ENCODE results near the gene LCOR. TPM values are rescaled to one million over a fixed set of nuclear protein-coding genes. Genes with fewer than 3 reads are reported as not detected.

LCOR gene
- total RNA-seq, 2 experiments from 2014 or later, result 33.8 to 38.7 TPM

- no peak for ATAC-seq (ENCODE audit: low read depth)
Measured at GRCh38 chr10:97013983-97014382, 181.9 kb downstream of the LCOR start.

GRCh38 chr10:97015240-97015639 lies 183.1 kb downstream of the LCOR start:
- H3K27me3 Mint-ChIP-seq, result no peaks in the 10 kb centered on the region
- H3K4me3 Mint-ChIP-seq, result no peak overlapping the region
- H3K27ac Mint-ChIP-seq, result peak overlapping the region; percentile 3
- peaks cover 20% of the 10 kb centered on the region for H3K4me1 Mint-ChIP-seq
- no peak for DNase-seq
- POLR2A ChIA-PET, result no interaction called here
- no peak for ATAC-seq (ENCODE audit: low read depth)
- no peaks in the 10 kb centered on the region for H3K9me3 Mint-ChIP-seq
- H3K36me3 Mint-ChIP-seq, result peaks cover 1% of the 10 kb centered on the region

More at GRCh38 chr10:97013983-97014382, 181.9 kb downstream of the LCOR start:
- Mint-ChIP-seq H3K4me3 (no peak overlapping the region), H3K27me3 (peaks cover 3% of the 10 kb centered on the region), H3K9me3 (no peaks in the 10 kb centered on the region), H3K27ac (peak overlapping the region; percentile 70), H3K36me3 (peaks cover 1% of the 10 kb centered on the region), H3K4me1 (peaks cover 20% of the 10 kb centered on the region)
- DNase-seq, result no peak
- POLR2A ChIA-PET, result no interaction called here

DNA sequence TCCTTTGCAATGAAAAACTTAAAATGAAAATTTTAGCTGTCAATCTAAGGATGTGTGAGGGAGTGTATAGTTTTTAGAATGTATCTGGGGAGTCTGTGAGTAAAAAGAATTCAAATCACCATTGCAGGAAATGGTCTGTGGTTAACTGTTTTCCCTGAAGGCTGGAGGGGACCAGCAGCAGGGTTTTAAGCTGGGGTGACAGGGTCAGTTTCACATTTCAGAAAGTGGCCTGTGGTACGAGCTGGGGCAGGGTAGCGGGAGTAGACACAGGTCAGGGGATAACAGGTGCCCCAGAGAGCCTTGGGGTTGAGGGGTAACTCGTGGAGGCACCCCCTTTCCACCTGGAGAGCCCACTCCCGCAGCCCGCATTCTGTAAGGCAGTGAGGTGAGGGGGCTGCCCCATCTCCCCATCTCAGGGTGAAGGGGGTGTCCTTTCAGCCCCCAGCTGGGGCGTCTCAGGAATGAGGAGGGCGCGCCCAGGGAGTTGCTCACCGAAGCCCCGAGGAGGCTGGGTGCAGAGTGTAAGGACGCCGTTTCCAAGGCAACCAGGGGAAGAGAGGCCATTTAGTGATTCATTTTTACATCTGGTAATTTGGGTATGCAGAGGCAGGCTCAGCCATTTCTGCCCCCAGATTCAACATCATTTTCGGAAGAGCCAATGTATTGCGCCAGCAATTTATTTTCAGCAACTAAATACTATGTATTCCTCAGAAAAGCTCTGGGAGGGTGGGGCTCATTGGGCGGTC lies 184.8 kb downstream of the LCOR start:
- H3K36me3 Mint-ChIP-seq, result peaks cover 1% of the 10 kb centered on the region
- ATAC-seq (ENCODE audit: low read depth) (peak; percentile 79), DNase-seq (peak; percentile 63)
- H3K4me3 Mint-ChIP-seq, result peak overlapping the region; percentile 85
- H3K4me1 Mint-ChIP-seq, result peaks cover 20% of the 10 kb centered on the region
- H3K9me3 Mint-ChIP-seq, result no peaks in the 10 kb centered on the region
- POLR2A ChIA-PET, result interaction anchor here (0.7 to 1.6 kb wide), 2 partner anchors 156 to 430 kb away, joined by 3 to 4 read pairs; no protein-coding TSS in a partner anchor
- H3K27me3 Mint-ChIP-seq, result no peaks in the 10 kb centered on the region
- H3K27ac Mint-ChIP-seq, result peak overlapping the region; percentile 95

- peak overlapping the region; percentile 85 for H3K4me3 Mint-ChIP-seq
- H3K27me3 Mint-ChIP-seq, result no peaks in the 10 kb centered on the region
- POLR2A ChIA-PET, result interaction anchor here (0.7 to 1.6 kb wide), 3 partner anchors 156 to 430 kb away, joined by 3 to 4 read pairs (median 4); no protein-coding TSS in a partner anchor
- H3K4me1 Mint-ChIP-seq, result peaks cover 20% of the 10 kb centered on the region
- H3K9me3 Mint-ChIP-seq, result no peaks in the 10 kb centered on the region
- DNase-seq (peak; percentile 33), ATAC-seq (ENCODE audit: low read depth) (no peak)
- peak overlapping the region; percentile 95 for H3K27ac Mint-ChIP-seq
- peaks cover 1% of the 10 kb centered on the region for H3K36me3 Mint-ChIP-seq
Measured at GRCh38 chr10:97017474-97017903, 185.4 kb downstream of the LCOR start.

DNA sequence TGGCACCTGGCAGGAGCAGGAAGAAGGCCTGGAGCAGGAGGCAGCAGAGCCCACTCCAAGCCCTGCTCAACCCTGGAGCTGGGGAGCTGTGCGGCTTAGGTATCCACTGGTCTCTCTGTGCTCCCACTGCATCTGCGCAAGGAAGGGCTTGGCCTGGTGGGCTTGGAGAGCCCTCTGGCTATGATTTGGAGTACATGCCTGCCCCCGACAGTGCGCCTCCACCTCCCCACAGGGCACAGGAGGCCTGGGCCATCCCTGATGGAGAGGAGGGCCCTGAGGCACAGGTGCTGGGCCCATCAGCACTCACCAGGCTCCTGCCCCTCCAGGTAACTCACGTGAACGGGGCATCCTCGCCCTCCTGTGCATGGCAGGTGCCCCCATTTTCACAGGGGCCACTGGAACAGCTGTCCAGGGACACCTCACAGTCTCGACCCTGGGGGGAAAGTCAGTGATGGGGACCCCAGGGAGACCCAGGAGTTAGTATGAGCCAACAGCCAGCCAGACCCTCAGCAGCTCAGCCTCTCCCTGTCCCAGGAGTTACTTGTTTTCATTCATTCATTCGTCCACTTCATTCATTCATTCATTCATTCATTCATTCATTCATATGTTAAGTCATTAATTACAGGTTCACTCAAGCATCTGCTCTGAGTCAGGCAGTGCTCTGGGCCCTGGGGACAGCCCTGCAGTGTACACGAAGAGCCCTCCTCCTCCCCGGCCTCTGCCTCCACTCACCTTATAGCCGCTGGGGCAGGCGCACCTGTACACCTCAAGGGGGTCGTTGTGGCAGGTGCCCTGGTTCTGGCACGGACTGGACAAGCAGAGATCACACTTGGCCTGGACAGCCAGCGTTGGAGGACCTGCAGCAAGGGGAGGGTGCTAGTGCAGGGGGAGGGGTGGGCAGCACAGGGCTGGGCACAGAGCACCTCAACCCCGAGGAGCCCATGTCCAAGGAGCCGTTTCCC lies 186.4 kb downstream of the LCOR start:
- POLR2A ChIA-PET, result interaction anchor here (0.7 kb wide), 1 partner anchor 313 kb away, joined by 4 read pairs; no protein-coding TSS in a partner anchor
- Mint-ChIP-seq H3K36me3 (peaks cover 1% of the 10 kb centered on the region), H3K27ac (no peak overlapping the region), H3K4me3 (no peak overlapping the region), H3K9me3 (no peaks in the 10 kb centered on the region), H3K4me1 (peaks cover 20% of the 10 kb centered on the region), H3K27me3 (no peaks in the 10 kb centered on the region)
- DNase-seq (peak; percentile 33), ATAC-seq (ENCODE audit: low read depth) (no peak)

- peaks cover 1% of the 10 kb centered on the region for H3K36me3 Mint-ChIP-seq
- H3K9me3 Mint-ChIP-seq, result no peaks in the 10 kb centered on the region
- H3K4me1 Mint-ChIP-seq, result peaks cover 20% of the 10 kb centered on the region
- no peaks in the 10 kb centered on the region for H3K27me3 Mint-ChIP-seq
- H3K27ac Mint-ChIP-seq, result no peak overlapping the region
- peak; percentile 20 for DNase-seq
- H3K4me3 Mint-ChIP-seq, result no peak overlapping the region
- ATAC-seq (ENCODE audit: low read depth), result no peak
- POLR2A ChIA-PET, result no interaction called here
Measured at GRCh38 chr10:97019213-97019844, 187.2 kb downstream of the LCOR start.

GRCh38 chr10:97020452-97021400 lies 188.6 kb downstream of the LCOR start:
- POLR2A ChIA-PET, result no interaction called here
- ATAC-seq (ENCODE audit: low read depth) (no peak), DNase-seq (peak; percentile 18)
- Mint-ChIP-seq H3K36me3 (no peaks in the 10 kb centered on the region), H3K4me1 (peaks cover 17% of the 10 kb centered on the region), H3K27me3 (no peaks in the 10 kb centered on the region), H3K27ac (no peak overlapping the region), H3K4me3 (no peak overlapping the region), H3K9me3 (no peaks in the 10 kb centered on the region)

- POLR2A ChIA-PET, result no interaction called here
- H3K27ac Mint-ChIP-seq, result no peak overlapping the region
- ATAC-seq (ENCODE audit: low read depth) (no peak), DNase-seq (peak; percentile 6)
- no peaks in the 10 kb centered on the region for H3K36me3 Mint-ChIP-seq
- no peak overlapping the region for H3K4me3 Mint-ChIP-seq
- no peaks in the 10 kb centered on the region for H3K9me3 Mint-ChIP-seq
- H3K4me1 Mint-ChIP-seq, result peaks cover 4% of the 10 kb centered on the region
- peaks cover 2% of the 10 kb centered on the region for H3K27me3 Mint-ChIP-seq
Measured at GRCh38 chr10:97022616-97023015, 190.5 kb downstream of the LCOR start.

- no peak for ATAC-seq (ENCODE audit: low read depth)
- H3K27ac Mint-ChIP-seq, result no peak overlapping the region
- DNase-seq, result no peak
- peaks cover 4% of the 10 kb centered on the region for H3K4me1 Mint-ChIP-seq
- H3K9me3 Mint-ChIP-seq, result no peaks in the 10 kb centered on the region
- H3K27me3 Mint-ChIP-seq, result peaks cover 6% of the 10 kb centered on the region
- POLR2A ChIA-PET, result no interaction called here
- H3K36me3 Mint-ChIP-seq, result no peaks in the 10 kb centered on the region
- H3K4me3 Mint-ChIP-seq, result no peak overlapping the region
Measured at GRCh38 chr10:97023401-97024167, 191.5 kb downstream of the LCOR start.

- ATAC-seq (ENCODE audit: low read depth) (no peak), DNase-seq (peak; percentile 7)
- H3K27ac Mint-ChIP-seq, result no peak overlapping the region
- no peaks in the 10 kb centered on the region for H3K9me3 Mint-ChIP-seq
- no peaks in the 10 kb centered on the region for H3K36me3 Mint-ChIP-seq
- peaks cover 6% of the 10 kb centered on the region for H3K27me3 Mint-ChIP-seq
- POLR2A ChIA-PET, result no interaction called here
- no peak overlapping the region for H3K4me3 Mint-ChIP-seq
- H3K4me1 Mint-ChIP-seq, result peaks cover 4% of the 10 kb centered on the region
Measured at GRCh38 chr10:97024168-97025073, 192.3 kb downstream of the LCOR start.

DNA sequence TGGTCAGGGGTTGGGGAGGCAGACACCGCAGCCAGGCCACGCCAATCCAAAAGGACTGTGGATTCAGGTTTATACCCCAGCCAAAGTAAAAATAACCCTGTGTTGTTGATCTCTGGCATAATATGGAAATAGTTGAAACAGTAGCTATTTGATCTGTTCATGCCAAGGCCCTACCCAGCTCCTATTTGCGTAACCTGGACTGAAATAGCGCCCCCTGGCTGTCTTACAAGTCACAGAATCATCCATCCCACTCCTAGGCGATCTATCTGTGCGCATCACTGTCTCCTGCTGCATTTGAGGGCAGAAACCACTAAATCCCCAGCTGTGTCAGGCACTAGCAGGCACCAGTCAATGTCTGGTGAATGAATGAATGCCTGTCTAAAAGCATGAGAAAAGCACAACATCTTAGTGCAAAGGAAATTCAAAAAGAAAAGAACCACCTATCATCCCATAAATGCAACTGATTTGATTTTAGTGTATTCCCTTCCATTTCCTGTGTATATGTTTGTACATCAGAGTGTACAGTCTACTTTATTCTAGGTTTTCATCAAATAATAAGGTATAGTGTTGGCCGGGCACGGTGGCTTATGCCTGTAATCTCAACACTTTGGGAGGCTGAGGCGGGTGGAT lies 193.6 kb downstream of the LCOR start:
- DNase-seq (peak; percentile 48), ATAC-seq (ENCODE audit: low read depth) (peak; percentile 87)
- Mint-ChIP-seq H3K4me3 (no peak overlapping the region), H3K4me1 (peaks cover 4% of the 10 kb centered on the region), H3K9me3 (no peaks in the 10 kb centered on the region), H3K27ac (no peak overlapping the region), H3K27me3 (peaks cover 8% of the 10 kb centered on the region), H3K36me3 (no peaks in the 10 kb centered on the region)
- POLR2A ChIA-PET, result interaction anchor here (1.0 kb wide), 1 partner anchor 193 kb away, joined by 6 read pairs; no protein-coding TSS in a partner anchor
